OCI-LY1 (cell line): ENCODE results near the gene MCTP1.

Experiments used
- CTCF ChIP-seq: fragments of 200-600 bp; sonication (generic), shearing (Covaris generic); IDR thresholded peaks from 2 replicates; pipeline ENCODE4 v1.5.1; 2017; ENCODE audit warnings: mild to moderate bottlenecking, antibody characterized with exemption, low read length, moderate library complexity, mixed read lengths
- EZH2 ChIP-seq: fragments of 200-600 bp; sonication (generic), shearing (Covaris generic); IDR thresholded peaks from 2 replicates; pipeline ENCODE4 v1.8.0; 2017; ENCODE audit warnings: borderline replicate concordance, mixed run types, mild to moderate bottlenecking, antibody characterized with exemption, low read length, moderate library complexity, mixed read lengths

GRCh38 chr5:94725142-94725541, 559.8 kb downstream of the MCTP1 start:
- TF ChIP-seq CTCF (no peak), EZH2 (no peak)
